ENCODE results near the gene TRIP11.
"Not testable (repeated sequence)": the region's sequence is repeated elsewhere in the genome, so short reads cannot be mapped to it uniquely, and the experiment has no call there.

TRIP11 gene

GRCh38 chr14:92039719-92040430 lies at the start of gene TRIP11:
Gene TRIP11 (minus strand): TSS chr14:92040059. CDS start chr14:92039685, 374 bp downstream.
- peak; percentile 75 for DNase-seq

GRCh38 chr14:92088494-92088893 lies 48.6 kb upstream of the TRIP11 start:
- DNase-seq: no peak

- no peak for DNase-seq
These were observed 34.7 kb upstream of the TRIP11 start for GRCh38 chr14:92074555-92074954.

- no peak for DNase-seq
These were observed 18.4 kb upstream of the TRIP11 start for GRCh38 chr14:92058006-92058917.

- no peak for DNase-seq
These were observed 9.9 kb upstream of the TRIP11 start for GRCh38 chr14:92049781-92050180.

GRCh38 chr14:92049221-92049620 lies 9.4 kb upstream of the TRIP11 start:
- not testable (repeated sequence) for DNase-seq

GRCh38 chr14:92045904-92046303 lies 6.0 kb upstream of the TRIP11 start:
- DNase-seq: not testable (repeated sequence)

GRCh38 chr14:92041766-92042165 lies 1.9 kb upstream of the TRIP11 start:
- not testable (repeated sequence) for DNase-seq

GRCh38 chr14:92041203-92041602 lies 1.3 kb upstream of the TRIP11 start:
- DNase-seq: no peak

GRCh38 chr14:92040431-92041051 lies 682 bp upstream of the TRIP11 start:
- peak; percentile 59 for DNase-seq

GRCh38 chr14:92039063-92039718 lies 668 bp downstream of the TRIP11 start:
- DNase-seq: peak; percentile 25

GRCh38 chr14:92037989-92038388 lies 1.9 kb downstream of the TRIP11 start:
- DNase-seq: no peak

- DNase-seq: no peak
These were observed 4.0 kb downstream of the TRIP11 start for GRCh38 chr14:92035890-92036289.

- no peak for DNase-seq
These were observed 5.8 kb downstream of the TRIP11 start for GRCh38 chr14:92033906-92034687.

- no peak for DNase-seq
These were observed 6.4 kb downstream of the TRIP11 start for GRCh38 chr14:92033433-92033832.

GRCh38 chr14:92026548-92027190 lies 13.2 kb downstream of the TRIP11 start:
- no peak for DNase-seq

GRCh38 chr14:92022036-92022435 lies 17.8 kb downstream of the TRIP11 start:
- DNase-seq: no peak

GRCh38 chr14:92021523-92021922 lies 18.3 kb downstream of the TRIP11 start:
- DNase-seq: no peak

- DNase-seq: no peak
These were observed 25.8 kb downstream of the TRIP11 start for GRCh38 chr14:92014040-92014439.

GRCh38 chr14:92012121-92012748 lies 27.6 kb downstream of the TRIP11 start:
- DNase-seq: no peak

- no peak for DNase-seq
These were observed 29.2 kb downstream of the TRIP11 start for GRCh38 chr14:92010644-92011043.
